Astrocyte (in vitro differentiated cells and primary cell): ENCODE data around the gene ABLIM2. TPM values are rescaled to one million over a fixed set of nuclear protein-coding genes. Genes with fewer than 3 reads are reported as not detected.
A peak's percentile ranks its signal among the peaks of the same experiment; 100 is the strongest.

ENCODE experiments used
- DNase-seq: peaks from one replicate; pipeline ENCODE4 v3.0.0-alpha.2; 2010; ENCODE audit warnings: low read depth
- FAIRE-seq: peaks from 2 replicates; lab custom pipeline; 2011; peaks lifted over from hg19 to GRCh38; lab: Jason Lieb, UNC
- H2AFZ ChIP-seq: 2 replicates; pipeline ENCODE4 v1.6.0; 2012; ENCODE audit warnings: low read depth, low read length, inconsistent platforms
- H3K27ac ChIP-seq: 2 replicates; pipeline ENCODE4 v1.5.1; 2011; ENCODE audit warnings: low read depth, low read length, inconsistent platforms
- H3K27me3 ChIP-seq: 2 replicates; pipeline ENCODE4 v1.6.0; 2011; ENCODE audit warnings: low read length, inconsistent platforms; ENCODE audit not compliant: insufficient read depth
- H3K36me3 ChIP-seq: 2 replicates; pipeline ENCODE4 v1.5.1; 2011; ENCODE audit warnings: low read length, inconsistent platforms; ENCODE audit not compliant: insufficient read depth
- H3K4me1 ChIP-seq: 2 replicates; pipeline ENCODE4 v1.5.1; 2011; ENCODE audit warnings: low read length, inconsistent platforms; ENCODE audit not compliant: insufficient read depth
- H3K4me2 ChIP-seq: 2 replicates; pipeline ENCODE4 v1.6.0; 2012; ENCODE audit warnings: low read length, inconsistent platforms
- H3K4me3 ChIP-seq: 2 replicates; pipeline ENCODE4 v1.5.1; 2011; ENCODE audit warnings: low read depth, mild to moderate bottlenecking, low read length, inconsistent platforms; ENCODE audit not compliant: insufficient read depth
- H3K79me2 ChIP-seq: 2 replicates; pipeline ENCODE4 v1.6.0; 2012; ENCODE audit warnings: mild to moderate bottlenecking, low read length, inconsistent platforms; ENCODE audit not compliant: insufficient read depth
- H3K9ac ChIP-seq: 2 replicates; pipeline ENCODE4 v1.6.0; 2012; ENCODE audit warnings: mild to moderate bottlenecking, low read length, inconsistent platforms
- H3K9me3 ChIP-seq: 2 replicates; pipeline ENCODE4 v1.5.1; 2012; ENCODE audit warnings: low read depth, mild to moderate bottlenecking, low read length, inconsistent platforms; ENCODE audit not compliant: insufficient read depth
- H4K20me1 ChIP-seq: 2 replicates; pipeline ENCODE4 v1.6.0; 2012; ENCODE audit warnings: low read length, inconsistent platforms; ENCODE audit not compliant: insufficient read depth
- H3K27ac Mint-ChIP-seq: one replicate; pipeline ENCODE4 v1.8.0; 2021; ENCODE audit warnings: mild to moderate bottlenecking, mixed read lengths; ENCODE audit not compliant: unreplicated experiment
- H3K27me3 Mint-ChIP-seq: one replicate; pipeline ENCODE4 v1.8.0; 2021; ENCODE audit warnings: low read depth, mixed read lengths; ENCODE audit not compliant: unreplicated experiment
- H3K36me3 Mint-ChIP-seq: one replicate; pipeline ENCODE4 v1.8.0; 2021; ENCODE audit warnings: low read depth, mixed read lengths; ENCODE audit not compliant: unreplicated experiment
- H3K4me1 Mint-ChIP-seq: one replicate; pipeline ENCODE4 v1.8.0; 2021; ENCODE audit warnings: low read depth, mixed read lengths; ENCODE audit not compliant: unreplicated experiment
- H3K4me3 Mint-ChIP-seq: one replicate; pipeline ENCODE4 v1.8.0; 2021; ENCODE audit warnings: mild to moderate bottlenecking, moderate library complexity, mixed read lengths; ENCODE audit not compliant: unreplicated experiment
- H3K9me3 Mint-ChIP-seq: one replicate; pipeline ENCODE4 v1.8.0; 2021; ENCODE audit warnings: mild to moderate bottlenecking, mixed read lengths; ENCODE audit not compliant: unreplicated experiment
- CTCF ChIP-seq: IDR thresholded peaks from 2 replicates; pipeline ENCODE4 v1.5.1; 2011; ENCODE audit warnings: low read depth, mild to moderate bottlenecking, inconsistent platforms, low read length, moderate library complexity; ENCODE audit not compliant: insufficient read depth
- EZH2 ChIP-seq: IDR thresholded peaks from 2 replicates; pipeline ENCODE4 v1.6.1; 2012; ENCODE audit warnings: mild to moderate bottlenecking, low read length, inconsistent platforms; ENCODE audit not compliant: insufficient read depth
- total RNA-seq: library from RNA; stranded (reverse); gene quantifications from 2 replicates; pipeline ENCODE4 v1.2.1, GENCODE V29; 2021

Gene ABLIM2
- total RNA-seq, 1 donor from 2014 or later = 0.50 TPM

- no peak overlapping the region for H3K4me3 Mint-ChIP-seq
- H3K27me3 Mint-ChIP-seq = peaks cover 48% of the 10 kb centered on the region
- Histone ChIP-seq H3K4me1 (peaks cover 3% of the 10 kb centered on the region), H3K4me3 (no peak overlapping the region), H3K36me3 (no peaks in the 10 kb centered on the region), H3K4me2 (no peak overlapping the region), H3K9me3 (peaks cover 7% of the 10 kb centered on the region), H3K27ac (no peak overlapping the region), H3K9ac (no peak overlapping the region), H2AFZ (no peak overlapping the region), H3K27me3 (peaks cover 21% of the 10 kb centered on the region), H3K79me2 (no peaks in the 10 kb centered on the region), H4K20me1 (no peaks in the 10 kb centered on the region)
- no peaks in the 10 kb centered on the region for H3K9me3 Mint-ChIP-seq
- FAIRE-seq (no peak), DNase-seq (no peak)
- H3K4me1 Mint-ChIP-seq = no peaks in the 10 kb centered on the region
- TF ChIP-seq CTCF = no peak
- no peak for TF ChIP-seq EZH2
- no peak overlapping the region for H3K27ac Mint-ChIP-seq
- no peaks in the 10 kb centered on the region for H3K36me3 Mint-ChIP-seq
Measured at GRCh38 chr4:8052160-8052691, 106.4 kb downstream of the ABLIM2 start.

- Mint-ChIP-seq H3K4me1 (no peaks in the 10 kb centered on the region), H3K36me3 (no peaks in the 10 kb centered on the region), H3K9me3 (no peaks in the 10 kb centered on the region), H3K27ac (no peak overlapping the region), H3K4me3 (no peak overlapping the region), H3K27me3 (peaks cover 48% of the 10 kb centered on the region)
- Histone ChIP-seq H3K27me3 (peaks cover 22% of the 10 kb centered on the region), H3K79me2 (no peaks in the 10 kb centered on the region), H3K9ac (no peak overlapping the region), H3K9me3 (peaks cover 7% of the 10 kb centered on the region), H4K20me1 (no peaks in the 10 kb centered on the region), H3K4me1 (peaks cover 3% of the 10 kb centered on the region), H3K36me3 (no peaks in the 10 kb centered on the region), H2AFZ (no peak overlapping the region), H3K4me3 (no peak overlapping the region), H3K27ac (no peak overlapping the region), H3K4me2 (no peak overlapping the region)
- TF ChIP-seq EZH2 = no peak
- no peak for TF ChIP-seq CTCF
- DNase-seq (no peak), FAIRE-seq (no peak)
Measured at GRCh38 chr4:8051644-8052043, 107.0 kb downstream of the ABLIM2 start.

DNA sequence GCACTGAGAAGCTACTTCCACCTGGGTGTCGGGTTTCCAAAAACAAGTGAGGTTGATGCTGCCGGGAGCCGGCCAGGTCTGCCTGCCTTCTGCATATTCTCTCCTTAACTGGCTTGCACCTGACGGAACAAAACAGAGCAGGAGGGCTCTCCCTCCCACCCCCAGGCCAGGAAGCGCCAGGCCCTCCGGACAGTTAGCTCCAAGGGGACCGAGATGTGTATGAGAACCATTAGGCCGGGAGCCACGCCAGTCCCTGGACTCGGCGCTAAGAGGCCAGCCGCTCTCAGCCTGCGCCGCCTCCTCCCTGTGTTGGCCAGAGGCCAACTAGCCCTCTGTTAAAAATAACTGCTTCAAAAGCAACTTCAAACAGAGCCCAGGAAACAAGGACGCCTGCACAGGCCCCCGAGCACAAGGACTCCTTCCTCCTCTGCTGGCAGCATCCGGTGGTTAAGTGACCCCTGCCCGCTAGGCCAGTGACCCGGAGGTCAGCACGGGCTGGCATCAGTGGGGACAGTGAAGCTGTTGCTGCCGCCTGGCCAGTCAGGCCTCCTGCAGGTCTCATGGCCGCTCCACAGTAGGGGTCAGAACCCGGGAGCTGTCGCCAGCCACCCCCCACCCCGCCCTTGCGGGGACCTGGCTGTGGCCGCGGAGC is 107.9 kb downstream of the ABLIM2 start:
- Histone ChIP-seq H3K27ac (no peak overlapping the region), H4K20me1 (no peaks in the 10 kb centered on the region), H3K4me2 (peak overlapping the region; percentile 43), H3K27me3 (peaks cover 27% of the 10 kb centered on the region), H3K9ac (no peak overlapping the region), H3K79me2 (no peaks in the 10 kb centered on the region), H3K4me3 (no peak overlapping the region), H3K4me1 (peaks cover 3% of the 10 kb centered on the region), H3K9me3 (peaks cover 7% of the 10 kb centered on the region), H2AFZ (peak overlapping the region; percentile 11), H3K36me3 (no peaks in the 10 kb centered on the region)
- Mint-ChIP-seq H3K27ac (no peak overlapping the region), H3K4me1 (no peaks in the 10 kb centered on the region), H3K27me3 (peaks cover 58% of the 10 kb centered on the region), H3K9me3 (no peaks in the 10 kb centered on the region), H3K36me3 (no peaks in the 10 kb centered on the region), H3K4me3 (no peak overlapping the region)
- no peak for TF ChIP-seq EZH2
- TF ChIP-seq CTCF = no peak
- FAIRE-seq (no peak), DNase-seq (peak; percentile 17)
